HCT116 (cell line): ENCODE results near the gene TAF6L. TPM values are rescaled to one million over a fixed set of nuclear protein-coding genes. Genes with fewer than 3 reads are reported as not detected.

ENCODE experiments used
- ATAC-seq: fragments of 200-7000 bp; cut with Tn5 transposase; 2 replicates; pipeline ENCODE4 v1.9.1; 2020; ENCODE audit warnings: mild to moderate bottlenecking, moderate library complexity
- BruUV-seq: library from RNA; stranded (reverse); fragments of 400-500 nt; replicated peaks from 2 replicates; lab custom pipeline; 2021; lab: Mats Ljungman, UMichigan
- CTCF ChIA-PET: fragments of 300-600 bp; sonication (Branson Sonifier 250); formaldehyde crosslinking; loops from one replicate; lab custom pipeline; 2021; ENCODE audit warnings: antibody characterized with exemption; lab: Charles Lee
- POLR2A ChIA-PET: fragments of 300-600, 350-600 bp; sonication (Branson Sonifier 250); formaldehyde crosslinking; loops from one replicate; lab custom pipeline; 2021; ENCODE audit warnings: antibody characterized with exemption; lab: Charles Lee
- RAD21 ChIA-PET, 2 experiments: fragments of 300-600 bp; sonication (Branson Sonifier 250); formaldehyde crosslinking; loops; one replicate each; lab custom pipeline; 2023; ENCODE audit warnings: low total read pairs in 2 of 2; ENCODE audit not compliant: uncharacterized antibody in 2 of 2, unreplicated experiment in 2 of 2, low non-redundant PET in 1 of 2; lab: Charles Lee
- DNase-seq: peaks from one replicate; pipeline ENCODE4 v3.0.0-alpha.2; 2010; ENCODE audit warnings: low read depth, low spot score
- H2AFZ ChIP-seq: fragments of 200-600 bp; shearing (Covaris generic), sonication (generic); 2 replicates; pipeline ENCODE4 v1.6.1; 2017; ENCODE audit warnings: low read depth, mixed run types, mixed read lengths, antibody characterized with exemption, low read length; ENCODE audit not compliant: poor library complexity, severe bottlenecking
- H3K27ac ChIP-seq: 2 replicates; pipeline ENCODE4 v1.5.1; 2012; ENCODE audit warnings: low read depth, low read length
- H3K27me3 ChIP-seq: fragments of 200-600 bp; sonication (generic); 2 replicates; pipeline ENCODE4 v1.6.1; 2016; ENCODE audit warnings: mixed run types, low read length, mixed read lengths; ENCODE audit not compliant: insufficient read depth
- H3K36me3 ChIP-seq, 2 experiments: fragments of 200-500 bp in 1 of 2; fragments of 200-600 bp in 1 of 2; sonication (Bioruptor generic) in 1 of 2; sonication (generic) in 1 of 2; 2 replicates each; pipeline versions ENCODE4 v1.5.1 to v1.6.1; 2014 to 2016; ENCODE audit warnings: low read length in 2 of 2, inconsistent platforms in 1 of 2, mixed read lengths in 1 of 2, mixed run types in 1 of 2; ENCODE audit not compliant: insufficient read depth in 2 of 2, control insufficient read depth in 1 of 2
- H3K4me1 ChIP-seq, 2 experiments: fragments of 200-600 bp in 1 of 2; sonication (generic) in 1 of 2; 2 replicates each; pipeline versions ENCODE4 v1.5.1 to v1.6.1; 2012 to 2017; ENCODE audit warnings: low read length in 2 of 2, inconsistent platforms in 1 of 2, mild to moderate bottlenecking in 1 of 2, mixed read lengths in 1 of 2, mixed run types in 1 of 2, moderate library complexity in 1 of 2; ENCODE audit not compliant: insufficient read depth in 2 of 2, control insufficient read depth in 1 of 2
- H3K4me2 ChIP-seq: fragments of 200-600 bp; sonication (generic); 2 replicates; pipeline ENCODE4 v1.6.1; 2017; ENCODE audit warnings: mixed run types, low read length, mixed read lengths
- H3K4me3 ChIP-seq, 2 experiments: fragments of 200-600 bp in 1 of 2; sonication (generic) in 1 of 2; replicated peaks in 1 of 2; 2 replicates each; pipeline ENCODE4 v1.5.1; 2011 to 2016; ENCODE audit warnings: low read length in 2 of 2, control low read depth in 1 of 2, low read depth in 1 of 2, mild to moderate bottlenecking in 1 of 2, mixed read lengths in 1 of 2, mixed run types in 1 of 2
- H3K79me2 ChIP-seq: fragments of 200-600 bp; sonication (generic); 2 replicates; pipeline ENCODE4 v1.6.1; 2017; ENCODE audit warnings: mild to moderate bottlenecking, mixed run types, low read length, moderate library complexity, mixed read lengths; ENCODE audit not compliant: insufficient read depth
- H3K9ac ChIP-seq: fragments of 200-600 bp; sonication (generic); 2 replicates; pipeline ENCODE4 v1.6.1; 2016; ENCODE audit warnings: low read length, mixed read lengths
- H3K9me2 ChIP-seq: fragments of 200-600 bp; sonication (generic), shearing (Covaris generic); 2 replicates; pipeline ENCODE4 v1.6.1; 2017; ENCODE audit warnings: mixed run types, mild to moderate bottlenecking, moderate library complexity; ENCODE audit not compliant: insufficient read depth
- H3K9me3 ChIP-seq, 2 experiments: fragments of 200-500 bp in 1 of 2; fragments of 200-600 bp in 1 of 2; sonication (Bioruptor generic) in 1 of 2; sonication (generic) in 1 of 2; 2 replicates each; pipeline ENCODE4 v1.6.1; 2014 to 2017; ENCODE audit warnings: low read length in 2 of 2, mixed read lengths in 2 of 2, inconsistent platforms in 1 of 2, low read depth in 1 of 2, mild to moderate bottlenecking in 1 of 2, mixed run types in 1 of 2, moderate library complexity in 1 of 2; ENCODE audit not compliant: control insufficient read depth in 1 of 2, insufficient read depth in 1 of 2
- H4K20me1 ChIP-seq: fragments of 200-600 bp; sonication (generic), shearing (Covaris generic); 2 replicates; pipeline ENCODE4 v1.6.1; 2017; ENCODE audit warnings: mixed run types, mild to moderate bottlenecking, moderate library complexity; ENCODE audit not compliant: insufficient read depth
- ATF3 ChIP-seq: IDR thresholded peaks from 2 replicates; pipeline ENCODE4 v1.6.1; 2012
- CEBPB ChIP-seq: IDR thresholded peaks from 2 replicates; pipeline ENCODE4 v1.6.1; 2012; ENCODE audit warnings: low read depth
- CTCF ChIP-seq, 3 experiments: fragments of 200-600 bp in 1 of 3; sonication (generic) in 1 of 3; IDR thresholded peaks in 2 of 3; conservative IDR thresholded peaks in 1 of 3; 2 replicates each; pipeline ENCODE4 v1.5.1; 2012 to 2017; ENCODE audit warnings: low read depth in 2 of 3, low read length in 2 of 3, antibody characterized with exemption in 1 of 3, borderline replicate concordance in 1 of 3, control low read depth in 1 of 3, mild to moderate bottlenecking in 1 of 3, mixed read lengths in 1 of 3, mixed run types in 1 of 3, moderate library complexity in 1 of 3; ENCODE audit not compliant: insufficient read depth in 1 of 3
- EGR1 ChIP-seq: IDR thresholded peaks from 2 replicates; pipeline ENCODE4 v1.6.1; 2012; ENCODE audit warnings: low read depth
- ELF1 ChIP-seq: IDR thresholded peaks from 2 replicates; pipeline ENCODE4 v1.6.1; 2012; ENCODE audit warnings: low read depth, borderline replicate concordance
- EZH2 ChIP-seq: fragments of 200-600 bp; sonication (generic); IDR thresholded peaks from 2 replicates; pipeline ENCODE4 v1.6.1; 2017; ENCODE audit warnings: antibody characterized with exemption, mixed run types
- FOSL1 ChIP-seq: IDR thresholded peaks from 2 replicates; pipeline ENCODE4 v1.6.1; 2012; ENCODE audit warnings: low read depth
- JUND ChIP-seq: IDR thresholded peaks from 2 replicates; pipeline ENCODE4 v1.6.1; 2012
- MAX ChIP-seq: IDR thresholded peaks from 2 replicates; pipeline ENCODE4 v1.6.1; 2012
- POLR2A ChIP-seq: IDR thresholded peaks from 2 replicates; pipeline ENCODE4 v1.7.0; 2011; ENCODE audit warnings: borderline replicate concordance; ENCODE audit not compliant: insufficient read depth, insufficient read length; ENCODE audit errors: extremely low read depth
- POLR2AphosphoS5 ChIP-seq: IDR thresholded peaks from 2 replicates; pipeline ENCODE4 v1.6.1; 2011; ENCODE audit warnings: mild to moderate bottlenecking, low read depth, low read length, moderate library complexity
- SIN3A ChIP-seq: IDR thresholded peaks from 2 replicates; pipeline ENCODE4 v1.6.1; 2012; ENCODE audit warnings: low read depth
- SRF ChIP-seq: IDR thresholded peaks from 2 replicates; pipeline ENCODE4 v1.6.1; 2012; ENCODE audit warnings: low read depth
- TCF7L2 ChIP-seq: IDR thresholded peaks from 2 replicates; pipeline ENCODE4 v1.7.0; 2011; ENCODE audit warnings: borderline replicate concordance, inconsistent platforms; ENCODE audit not compliant: insufficient read depth, insufficient read length; ENCODE audit errors: extremely low read depth
- YY1 ChIP-seq: IDR thresholded peaks from 2 replicates; pipeline ENCODE4 v1.6.1; 2011; ENCODE audit warnings: low read length, low read depth, moderate library complexity, mild to moderate bottlenecking; ENCODE audit not compliant: insufficient replicate concordance; ENCODE audit errors: extremely low read depth
- ZBTB33 ChIP-seq: IDR thresholded peaks from 2 replicates; pipeline ENCODE4 v1.6.1; 2011; ENCODE audit warnings: mild to moderate bottlenecking, low read length, moderate library complexity; ENCODE audit not compliant: insufficient replicate concordance; ENCODE audit errors: extremely low read depth
- ZFX ChIP-seq: fragments of 450-650 bp; IDR thresholded peaks from 2 replicates; pipeline ENCODE4 v1.6.1; 2017
- intact Hi-C: fragments of 100-400 bp; cut with micrococcal nuclease; formaldehyde crosslinking; loops from 2 replicates; pipeline ENCODE4 v1.10.0; 2022
- total RNA-seq: library from RNA; stranded (reverse); gene quantifications from one replicate; pipeline ENCODE4 v1.2.1, GENCODE V29; 2021; ENCODE audit not compliant: unreplicated experiment
- TF ChIP-seq, protein P1 (sequence below): IDR thresholded peaks from 2 replicates; pipeline ENCODE4 v1.6.1; 2012; ENCODE audit warnings: low read depth

TAF6L gene
- total RNA-seq, 1 experiment from 2014 or later: 24.2 TPM

GRCh38 chr11:62823677-62824076, 52.5 kb downstream of the TAF6L start:
- Histone ChIP-seq H4K20me1 (no peaks in the 10 kb centered on the region), H3K4me2 (no peak overlapping the region), H3K4me1 (no peaks in the 10 kb centered on the region), H3K79me2 (0 out of 2 replicates have a peak, but pooled peaks cover 4% of the 10 kb centered on the region), H3K9ac (no peak overlapping the region), H3K27me3 (no peaks in the 10 kb centered on the region), H2AFZ (no peak overlapping the region), H3K27ac (no peak overlapping the region), H3K36me3 (peaks cover 23 to 47% of the 10 kb centered on the region in 2 experiments), H3K9me2 (no peaks in the 10 kb centered on the region), H3K9me3 (no peaks in the 10 kb centered on the region), H3K4me3 (no peak overlapping the region)
- intact Hi-C loops: no loop called here
- DNase-seq: no peak
- ChIA-PET RAD21 (no interaction called here), CTCF (no interaction called here), POLR2A (interaction anchor here (1.5 kb wide), 2 partner anchors 9 to 32 kb away, joined by 4 to 6 read pairs; partner anchors contain the start of gene TEX54)
- BruUV-seq: no TSS peak
- ATAC-seq: no peak
- TF ChIP-seq, protein P1, sequence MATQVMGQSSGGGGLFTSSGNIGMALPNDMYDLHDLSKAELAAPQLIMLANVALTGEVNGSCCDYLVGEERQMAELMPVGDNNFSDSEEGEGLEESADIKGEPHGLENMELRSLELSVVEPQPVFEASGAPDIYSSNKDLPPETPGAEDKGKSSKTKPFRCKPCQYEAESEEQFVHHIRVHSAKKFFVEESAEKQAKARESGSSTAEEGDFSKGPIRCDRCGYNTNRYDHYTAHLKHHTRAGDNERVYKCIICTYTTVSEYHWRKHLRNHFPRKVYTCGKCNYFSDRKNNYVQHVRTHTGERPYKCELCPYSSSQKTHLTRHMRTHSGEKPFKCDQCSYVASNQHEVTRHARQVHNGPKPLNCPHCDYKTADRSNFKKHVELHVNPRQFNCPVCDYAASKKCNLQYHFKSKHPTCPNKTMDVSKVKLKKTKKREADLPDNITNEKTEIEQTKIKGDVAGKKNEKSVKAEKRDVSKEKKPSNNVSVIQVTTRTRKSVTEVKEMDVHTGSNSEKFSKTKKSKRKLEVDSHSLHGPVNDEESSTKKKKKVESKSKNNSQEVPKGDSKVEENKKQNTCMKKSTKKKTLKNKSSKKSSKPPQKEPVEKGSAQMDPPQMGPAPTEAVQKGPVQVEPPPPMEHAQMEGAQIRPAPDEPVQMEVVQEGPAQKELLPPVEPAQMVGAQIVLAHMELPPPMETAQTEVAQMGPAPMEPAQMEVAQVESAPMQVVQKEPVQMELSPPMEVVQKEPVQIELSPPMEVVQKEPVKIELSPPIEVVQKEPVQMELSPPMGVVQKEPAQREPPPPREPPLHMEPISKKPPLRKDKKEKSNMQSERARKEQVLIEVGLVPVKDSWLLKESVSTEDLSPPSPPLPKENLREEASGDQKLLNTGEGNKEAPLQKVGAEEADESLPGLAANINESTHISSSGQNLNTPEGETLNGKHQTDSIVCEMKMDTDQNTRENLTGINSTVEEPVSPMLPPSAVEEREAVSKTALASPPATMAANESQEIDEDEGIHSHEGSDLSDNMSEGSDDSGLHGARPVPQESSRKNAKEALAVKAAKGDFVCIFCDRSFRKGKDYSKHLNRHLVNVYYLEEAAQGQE: no peak
- no peak for TF ChIP-seq ZBTB33
- no peak for TF ChIP-seq CEBPB
- TF ChIP-seq EGR1: no peak
- TF ChIP-seq ZFX: no peak
- TF ChIP-seq FOSL1: no peak
- TF ChIP-seq ELF1: no peak
- TF ChIP-seq EZH2: no peak
- TF ChIP-seq YY1: no peak
- TF ChIP-seq SRF: no peak
- no peak for TF ChIP-seq POLR2A
- no peak for TF ChIP-seq SIN3A
- TF ChIP-seq TCF7L2: no peak
- no peak for TF ChIP-seq ATF3
- no peak for TF ChIP-seq MAX
- TF ChIP-seq CTCF (IDR thresholded peaks at IDR 0.05 in 2 of 3, conservative IDR thresholded peaks at IDR 0.05 in 1 of 3; ENCODE audit: borderline replicate concordance in 1 of 3, insufficient read depth in 1 of 3, low read depth in 2 of 3, low read length in 2 of 3): no peak
- TF ChIP-seq POLR2AphosphoS5: no peak
- no peak for TF ChIP-seq JUND
